K562 (cell line): ENCODE results near the gene ITPRIP. TPM values are rescaled to one million over a fixed set of nuclear protein-coding genes. Genes with fewer than 3 reads are reported as not detected.

Experiments used
- ATAC-seq: fragments of 200-7000 bp; cut with Tn5 transposase; 3 replicates; pipeline ENCODE4 v1.9.1; 2020; ENCODE audit warnings: moderate library complexity
- BruUV-seq: library from RNA; stranded (reverse); fragments of 400-500 nt; replicated peaks from 2 replicates; lab custom pipeline; 2021; lab: Mats Ljungman, UMichigan
- CTCF ChIA-PET: fragments of 300-600 bp; formaldehyde crosslinking; extraction: SDS; loops from one replicate; lab custom pipeline; 2021; ENCODE audit warnings: low intra/inter-chr PET ratio; lab: Yijun Ruan, JAX
- POLR2A ChIA-PET: fragments of 300-600, 350-650 bp; sonication (Branson Sonifier 250); formaldehyde crosslinking; extraction: SDS; loops from one replicate; lab custom pipeline; 2021; ENCODE audit warnings: antibody characterized with exemption, inconsistent platforms; lab: Yijun Ruan, JAX
- DNase-seq, 4 experiments: peaks; one replicate each; pipeline versions ENCODE4 v3.0.0 to v3.0.0-alpha.2; 2011 to 2018; ENCODE audit warnings: low spot score in 3 of 4, mixed read lengths in 3 of 4; ENCODE audit errors: extremely low read depth in 1 of 4
- FAIRE-seq: peaks from 2 replicates; lab custom pipeline; 2011; peaks lifted over from hg19 to GRCh38; lab: Jason Lieb, UNC
- H2AFZ ChIP-seq: 2 replicates; pipeline ENCODE4 v1.6.0; 2011; ENCODE audit warnings: low read depth, low read length, control low read depth, inconsistent platforms
- H3K27ac ChIP-seq: fragments of 200-600 bp; 3 replicates; pipeline ENCODE4 v1.8.0; 2011; ENCODE audit warnings: low read depth, mild to moderate bottlenecking, control low read depth, inconsistent platforms, low read length, moderate library complexity, mixed read lengths; ENCODE audit errors: extremely low read depth
- H3K27me3 ChIP-seq, 2 experiments: fragments of 300-600 bp in 1 of 2; 2 replicates in 1 of 2; 3 replicates in 1 of 2; pipeline versions ENCODE4 v1.6.0 to v1.8.0; 2011; ENCODE audit warnings: inconsistent platforms in 2 of 2, low read length in 2 of 2, mild to moderate bottlenecking in 1 of 2, mixed read lengths in 1 of 2, moderate library complexity in 1 of 2; ENCODE audit not compliant: control insufficient read depth in 2 of 2, insufficient read depth in 2 of 2
- H3K36me3 ChIP-seq: fragments of 300-600 bp; 3 replicates; pipeline ENCODE4 v1.8.0; 2011; ENCODE audit warnings: mild to moderate bottlenecking, low read length, inconsistent platforms; ENCODE audit not compliant: control insufficient read depth, insufficient read depth
- H3K4me1 ChIP-seq, 2 experiments: fragments of 200-600 bp in 1 of 2; replicated peaks in 1 of 2; 2 replicates in 1 of 2; 3 replicates in 1 of 2; pipeline versions ENCODE4 v1.5.1 to v1.8.0; 2011; ENCODE audit warnings: inconsistent platforms in 2 of 2, low read length in 2 of 2, mild to moderate bottlenecking in 1 of 2, mixed read lengths in 1 of 2, moderate library complexity in 1 of 2; ENCODE audit not compliant: control insufficient read depth in 2 of 2, insufficient read depth in 2 of 2
- H3K4me2 ChIP-seq: 2 replicates; pipeline ENCODE4 v1.6.1; 2011; ENCODE audit warnings: low read length, control low read depth, inconsistent platforms, mixed read lengths; ENCODE audit not compliant: insufficient read depth
- H3K4me3 ChIP-seq: fragments of 200-600 bp; sonication (generic), shearing (Covaris generic); 2 replicates; pipeline ENCODE4 v1.5.1; 2016; ENCODE audit warnings: control low read depth, inconsistent platforms
- H3K79me2 ChIP-seq: fragments of 200-600 bp; 3 replicates; pipeline ENCODE4 v1.8.0; 2011; ENCODE audit warnings: low read length, inconsistent platforms; ENCODE audit not compliant: control insufficient read depth, insufficient read depth
- H3K9ac ChIP-seq, 2 experiments: 2 replicates each; pipeline versions ENCODE4 v1.6.0 to v1.6.1; 2011; ENCODE audit warnings: low read depth in 2 of 2, low read length in 2 of 2, control low read depth in 1 of 2, inconsistent platforms in 1 of 2, mild to moderate bottlenecking in 1 of 2, mixed read lengths in 1 of 2; ENCODE audit not compliant: insufficient read depth in 1 of 2
- H3K9me1 ChIP-seq: one replicate; pipeline ENCODE4 v1.6.0; 2011; ENCODE audit warnings: inconsistent platforms, mild to moderate bottlenecking, low read length, moderate library complexity; ENCODE audit not compliant: control insufficient read depth, insufficient read depth
- H3K9me3 ChIP-seq: replicated peaks from 2 replicates; pipeline ENCODE4 v1.5.1; 2011; ENCODE audit warnings: low read depth, low read length, inconsistent platforms; ENCODE audit not compliant: control insufficient read depth, insufficient read depth
- H4K20me1 ChIP-seq: replicated peaks from 2 replicates; pipeline ENCODE4 v1.6.1; 2011; ENCODE audit warnings: low read length, inconsistent platforms, mixed read lengths; ENCODE audit not compliant: control insufficient read depth, insufficient read depth
- BDP1 ChIP-seq: IDR thresholded peaks from 3 replicates; pipeline ENCODE4 v1.6.1; 2011; ENCODE audit not compliant: insufficient read length, insufficient read depth
- CXXC5 ChIP-seq: fragments of 250-450 bp; sonication (Bioruptor Pico); IDR thresholded peaks from 2 replicates; pipeline ENCODE4 v1.8.0; 2022; ENCODE audit warnings: inconsistent platforms, mild to moderate bottlenecking, moderate library complexity
- DDX20 ChIP-seq: fragments of 450-650 bp; IDR thresholded peaks from 2 replicates; pipeline ENCODE4 v1.6.1; 2016; ENCODE audit warnings: missing genetic modification characterization, low read depth, mild to moderate bottlenecking, missing compliant biosample characterization, moderate library complexity
- ERF ChIP-seq: fragments of 450-650 bp; formaldehyde crosslinking; IDR thresholded peaks from 2 replicates; pipeline ENCODE4 v1.4.0; 2020; ENCODE audit warnings: mild to moderate bottlenecking, mixed read lengths
- HINFP ChIP-seq: fragments of 450-650 bp; conservative IDR thresholded peaks from 2 replicates; pipeline ENCODE4 v1.6.1; 2016; ENCODE audit warnings: missing genetic modification characterization, low read depth, mild to moderate bottlenecking, control low read depth, missing compliant biosample characterization
- HOXB6 ChIP-seq: fragments of 250-450 bp; sonication (Bioruptor Pico); IDR thresholded peaks from 2 replicates; pipeline ENCODE4 v1.5.1; 2022; ENCODE audit warnings: mild to moderate bottlenecking, borderline replicate concordance
- MAFF ChIP-seq: IDR thresholded peaks from 2 replicates; pipeline ENCODE4 v1.6.1; 2012; ENCODE audit warnings: low read length, improper control_type of control experiment
- PHB ChIP-seq: fragments of 250-450 bp; sonication (Bioruptor Pico); IDR thresholded peaks from 2 replicates; pipeline ENCODE4 v1.5.0; 2021
- RB1 ChIP-seq: fragments of 450-650 bp; IDR thresholded peaks from 2 replicates; pipeline ENCODE4 v1.6.1; 2017; ENCODE audit warnings: low read depth, mild to moderate bottlenecking
- SMARCB1 ChIP-seq: IDR thresholded peaks from 2 replicates; pipeline ENCODE4 v1.6.1; 2011; ENCODE audit warnings: improper control_type of control experiment, low read depth; ENCODE audit not compliant: insufficient read length
- TAF7 ChIP-seq: fragments of 450-650 bp; IDR thresholded peaks from 2 replicates; pipeline ENCODE4 v1.6.1; 2016; ENCODE audit warnings: missing genetic modification characterization, missing compliant biosample characterization
- TAF9B ChIP-seq: fragments of 450-650 bp; IDR thresholded peaks from 2 replicates; pipeline ENCODE4 v1.6.1; 2018; ENCODE audit warnings: mild to moderate bottlenecking; ENCODE audit not compliant: partially characterized antibody
- ZEB2 ChIP-seq: fragments of 450-650 bp; IDR thresholded peaks from 2 replicates; pipeline ENCODE4 v1.6.1; 2016
- ZFP36 ChIP-seq: fragments of 150-350 bp; IDR thresholded peaks from 2 replicates; pipeline ENCODE4 v1.6.1; 2018; ENCODE audit warnings: low read length, low read depth; ENCODE audit not compliant: partially characterized antibody
- ZFPM2 ChIP-seq: fragments of 250-450 bp; sonication (Bioruptor Pico); IDR thresholded peaks from 2 replicates; pipeline ENCODE4 v1.5.1; 2022; ENCODE audit warnings: mild to moderate bottlenecking
- ZNF124 ChIP-seq: sonication (generic); formaldehyde crosslinking; IDR thresholded peaks from 2 replicates; pipeline ENCODE4 v1.8.1; 2022; ENCODE audit warnings: missing genetic modification reagents
- ZNF57 ChIP-seq: fragments of 450-650 bp; formaldehyde crosslinking; IDR thresholded peaks from 2 replicates; pipeline ENCODE4 v1.4.0; 2020; ENCODE audit warnings: mild to moderate bottlenecking, moderate library complexity
- ZNF764 ChIP-seq: fragments of 250-450 bp; sonication (Bioruptor Pico); IDR thresholded peaks from 2 replicates; pipeline ENCODE4 v1.4.0; 2020; ENCODE audit warnings: low read depth, mild to moderate bottlenecking, moderate library complexity
- ZNF780A ChIP-seq: fragments of 250-450 bp; sonication (Bioruptor Pico); IDR thresholded peaks from 2 replicates; pipeline ENCODE4 v1.5.0; 2021; ENCODE audit warnings: mild to moderate bottlenecking
- WGBS: fragments of 100-300 bp; shearing (Covaris generic); methylation state at CpG from one replicate; pipeline ENCODE4 v1.1.6; 2016; ENCODE audit warnings: low coverage, mixed read lengths; ENCODE audit not compliant: insufficient coverage; ENCODE audit errors: missing lambda C conversion rate; 5-methylcytosine and 5-hydroxymethylcytosine counted together
- in situ Hi-C: fragments of 300-500 bp; cut with MboI; formaldehyde crosslinking; loops from 4 replicates; pipeline ENCODE4 v1.15.0; 2018; ENCODE audit warnings: inconsistent platforms, mixed read lengths
- intact Hi-C: fragments of 100-400 bp; cut with micrococcal nuclease; formaldehyde crosslinking; loops from 2 replicates; pipeline ENCODE4 v1.14.2; 2022
- polyA plus RNA-seq, 8 experiments: library from polyadenylated mRNA; depleted of rRNA in 4 of 8; stranded (reverse) in 5 of 8; unstranded in 3 of 8; fragments of >200 nt; fragmentation: Nextera tagmentation in 2 of 8; fragmentation: Illumina TruSeq in 1 of 8; extraction: Ambion mirVana in 2 of 8; extraction: Trizol in 1 of 8; gene quantifications; 2 replicates each; pipeline versions ENCODE4 v1.2.1 to v1.2.3, GENCODE V29; 2011 to 2014; ENCODE audit warnings: inconsistent platforms in 1 of 8, missing spikeins in 1 of 8
- total RNA-seq, 7 experiments: library from RNA; depleted of rRNA in 6 of 7; stranded (reverse); fragments of >200 nt in 6 of 7; fragmentation: Illumina TruSeq in 2 of 7; extraction: Trizol in 2 of 7; gene quantifications; 2 replicates each; pipeline versions ENCODE4 v1.2.1 to v1.2.3, GENCODE V29; 2011 to 2021; ENCODE audit warnings: low replicate concordance in 1 of 7
- TF ChIP-seq, protein P1 (sequence below): fragments of 450-650 bp; IDR thresholded peaks from 2 replicates; pipeline ENCODE4 v1.7.1; 2018; ENCODE audit warnings: mild to moderate bottlenecking, low read depth; ENCODE audit not compliant: partially characterized antibody

ITPRIP gene
- total and polyA plus RNA-seq, 9 of the 15 experiments (the other 6 are each of a cell fraction or from before 2014, with no cell fraction given), result 4.4 to 28.5 (median 10.9) TPM

- 24% methylated on average over 8 of the region's 11 CpGs for WGBS
- TF ChIP-seq CXXC5 (CRISPR knock-in tag) (peak; percentile 26; the same call in 1 of the 2 replicates), HINFP (tag) (no peak), ERF (CRISPR knock-in tag) (no peak), ZFP36 (no peak), TAF7 (no peak), ZEB2 (peak; percentile 52; the same call in 1 of the 2 replicates), DDX20 (tag) (no peak), ZFPM2 (CRISPR knock-in tag) (no peak), BDP1 (no peak), PHB (no peak), ZNF57 (CRISPR knock-in tag) (no peak), ZNF124 (CRISPR knock-in tag) (no peak), HOXB6 (no peak), MAFF (no peak), ZNF764 (CRISPR knock-in tag) (no peak), TAF9B (no peak), RB1 (no peak), SMARCB1 (no peak), ZNF780A (CRISPR knock-in tag) (no peak)
- TF ChIP-seq, protein P1, sequence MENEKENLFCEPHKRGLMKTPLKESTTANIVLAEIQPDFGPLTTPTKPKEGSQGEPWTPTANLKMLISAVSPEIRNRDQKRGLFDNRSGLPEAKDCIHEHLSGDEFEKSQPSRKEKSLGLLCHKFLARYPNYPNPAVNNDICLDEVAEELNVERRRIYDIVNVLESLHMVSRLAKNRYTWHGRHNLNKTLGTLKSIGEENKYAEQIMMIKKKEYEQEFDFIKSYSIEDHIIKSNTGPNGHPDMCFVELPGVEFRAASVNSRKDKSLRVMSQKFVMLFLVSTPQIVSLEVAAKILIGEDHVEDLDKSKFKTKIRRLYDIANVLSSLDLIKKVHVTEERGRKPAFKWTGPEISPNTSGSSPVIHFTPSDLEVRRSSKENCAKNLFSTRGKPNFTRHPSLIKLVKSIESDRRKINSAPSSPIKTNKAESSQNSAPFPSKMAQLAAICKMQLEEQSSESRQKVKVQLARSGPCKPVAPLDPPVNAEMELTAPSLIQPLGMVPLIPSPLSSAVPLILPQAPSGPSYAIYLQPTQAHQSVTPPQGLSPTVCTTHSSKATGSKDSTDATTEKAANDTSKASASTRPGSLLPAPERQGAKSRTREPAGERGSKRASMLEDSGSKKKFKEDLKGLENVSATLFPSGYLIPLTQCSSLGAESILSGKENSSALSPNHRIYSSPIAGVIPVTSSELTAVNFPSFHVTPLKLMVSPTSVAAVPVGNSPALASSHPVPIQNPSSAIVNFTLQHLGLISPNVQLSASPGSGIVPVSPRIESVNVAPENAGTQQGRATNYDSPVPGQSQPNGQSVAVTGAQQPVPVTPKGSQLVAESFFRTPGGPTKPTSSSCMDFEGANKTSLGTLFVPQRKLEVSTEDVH, result no peak
Observed at GRCh38 chr10:104332243-104333031, 5.8 kb downstream of the ITPRIP start.

More at GRCh38 chr10:104332243-104333031, 5.8 kb downstream of the ITPRIP start:
- BruUV-seq, result no TSS peak
- intact Hi-C loops (no loop called here), in situ Hi-C loops (no loop called here)
- H3K4me1 ChIP-seq, result peaks cover 62 to 79% of the 10 kb centered on the region in 2 experiments
- ChIA-PET POLR2A (interaction anchor here (1.5 to 2.4 kb wide), 2 partner anchors 15 to 18 kb away, joined by 3 to 9 read pairs; no protein-coding TSS in a partner anchor), CTCF (no interaction called here)
- no peak overlapping the region; the same call in 1 of the 2 replicates for H3K4me3 ChIP-seq
- DNase-seq (peak; percentile 27 to 81 (median 48)), ATAC-seq (peak; percentile 64), FAIRE-seq (peak; percentile 96)
- H3K36me3 ChIP-seq, result peaks cover 76% of the 10 kb centered on the region
- H3K27me3 ChIP-seq, result no peaks in the 10 kb centered on the region
- peak overlapping the region; percentile 91 for H3K4me2 ChIP-seq
- H3K9ac ChIP-seq, result peak overlapping the region; percentile 43 to 63; a peak in 3 of 4 replicates
- no peaks in the 10 kb centered on the region for H3K9me3 ChIP-seq
- peaks cover 63% of the 10 kb centered on the region for H4K20me1 ChIP-seq
- no peak overlapping the region for H2AFZ ChIP-seq
- H3K9me1 ChIP-seq, result peaks cover 6% of the 10 kb centered on the region
- peak overlapping the region; percentile 69 for H3K27ac ChIP-seq
- H3K79me2 ChIP-seq, result peaks cover 100% of the 10 kb centered on the region
